ENCODE measurements around the gene POGZ.

GRCh38 chr1:151418081-151418480 is 41.2 kb downstream of the POGZ start:
- TF ChIP-seq CTCF (conservative IDR thresholded peaks at IDR 0.05 in 1 of 2, IDR thresholded peaks at IDR 0.05 in 1 of 2; ENCODE audit: extremely low read depth in 1 of 2, insufficient read depth in 1 of 2, low read depth in 1 of 2, low read length in 2 of 2) (no peak), EZH2 (IDR thresholded peaks at IDR 0.05; ENCODE audit: borderline replicate concordance, low read length) (no peak)
